SIG-M5 treated with dmso at 0.1 percent for 504 hours (cell line): ENCODE data around the gene LYPD6B.

Source experiments
- DNase-seq: peaks from one replicate; lab custom pipeline; 2025; ENCODE audit not compliant: unreplicated experiment; lab: John Stamatoyannopoulos, UW

LYPD6B gene

GRCh38 chr2:149037851-149038250 is 648 bp upstream of the LYPD6B start:
- peak; percentile 8 for DNase-seq

- DNase-seq: no peak
Measured at GRCh38 chr2:149039213-149039724, 770 bp downstream of the LYPD6B start.

DNA sequence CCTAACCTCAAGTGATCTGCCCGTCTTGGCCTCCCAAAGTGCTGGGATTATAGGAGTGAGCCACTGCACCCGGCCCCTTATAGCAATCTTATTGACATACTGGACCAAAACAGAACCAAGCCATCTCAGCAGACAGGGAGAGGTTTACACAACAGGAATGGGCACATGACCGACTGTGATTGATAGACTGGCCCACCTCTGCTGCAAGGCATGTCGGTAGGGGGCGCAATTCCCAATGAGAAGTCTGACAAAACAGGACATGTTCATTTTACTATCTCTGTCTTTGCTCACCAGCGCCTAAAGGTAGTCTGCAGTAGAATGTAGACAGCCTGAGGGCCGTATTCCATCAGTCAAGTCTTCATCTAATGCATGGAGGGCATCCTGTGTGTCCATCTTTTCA is 2.0 kb downstream of the LYPD6B start:
- peak; percentile 21 for DNase-seq

DNA sequence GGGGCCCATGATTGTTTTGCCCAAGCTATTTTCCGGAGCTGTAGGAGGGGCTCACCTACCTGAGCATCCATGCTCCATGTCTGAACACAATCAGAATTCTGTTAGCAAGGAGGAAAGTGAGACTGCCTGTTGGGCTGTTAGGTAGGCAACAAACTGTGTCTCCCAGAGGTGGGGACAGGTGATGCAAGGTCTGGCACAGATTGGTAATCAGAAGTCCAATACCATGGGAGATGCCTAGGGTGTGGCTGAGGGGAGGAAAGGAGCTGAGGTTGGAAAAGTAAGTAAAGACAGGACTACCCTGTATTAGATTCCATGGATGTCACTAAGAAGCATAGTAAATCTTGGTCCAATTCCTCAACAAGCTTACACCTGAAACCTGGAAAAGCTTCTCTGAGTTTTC is 3.0 kb downstream of the LYPD6B start:
- DNase-seq: no peak

DNA sequence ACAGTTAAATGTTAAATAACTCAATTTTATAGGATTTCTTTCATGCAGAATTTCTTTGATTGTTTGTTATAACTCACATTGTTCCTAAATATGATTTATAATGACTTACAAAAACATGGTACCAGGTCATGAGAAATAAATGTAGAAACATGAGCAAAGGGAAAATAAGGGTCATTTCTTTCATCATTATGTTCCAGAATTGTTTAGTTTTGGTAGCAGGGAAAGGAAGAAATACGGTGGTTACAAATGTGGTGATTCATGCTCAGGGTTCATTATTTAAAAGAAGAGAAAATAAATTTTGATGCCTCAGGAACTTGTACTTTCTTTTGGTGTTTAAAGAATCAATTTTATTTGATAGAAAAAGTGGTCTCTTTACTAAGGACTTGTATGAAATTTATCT is 4.4 kb downstream of the LYPD6B start:
- no peak for DNase-seq

GRCh38 chr2:149044500-149044899 is 6.0 kb downstream of the LYPD6B start:
- DNase-seq: no peak

- no peak for DNase-seq
Measured at GRCh38 chr2:149047118-149047517, 8.6 kb downstream of the LYPD6B start.

DNA sequence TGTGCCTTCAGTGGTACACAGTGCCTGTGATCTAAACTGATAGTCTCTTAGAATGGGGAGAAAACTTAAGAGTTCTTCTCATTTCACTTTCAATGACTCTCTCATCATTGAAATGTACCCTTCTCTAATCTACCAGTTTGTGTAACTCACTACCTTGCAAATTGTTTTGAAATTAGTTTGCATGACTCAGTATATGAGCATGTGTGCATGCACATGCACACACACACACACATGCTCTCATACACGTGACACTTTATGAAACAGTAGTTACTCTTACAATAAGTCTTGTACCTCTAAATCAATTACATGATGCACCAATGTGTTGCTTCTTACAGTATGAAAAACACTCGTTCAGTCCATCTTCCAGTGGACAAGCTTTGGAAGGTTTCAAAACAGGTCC is 10.6 kb downstream of the LYPD6B start:
- no peak for DNase-seq

DNA sequence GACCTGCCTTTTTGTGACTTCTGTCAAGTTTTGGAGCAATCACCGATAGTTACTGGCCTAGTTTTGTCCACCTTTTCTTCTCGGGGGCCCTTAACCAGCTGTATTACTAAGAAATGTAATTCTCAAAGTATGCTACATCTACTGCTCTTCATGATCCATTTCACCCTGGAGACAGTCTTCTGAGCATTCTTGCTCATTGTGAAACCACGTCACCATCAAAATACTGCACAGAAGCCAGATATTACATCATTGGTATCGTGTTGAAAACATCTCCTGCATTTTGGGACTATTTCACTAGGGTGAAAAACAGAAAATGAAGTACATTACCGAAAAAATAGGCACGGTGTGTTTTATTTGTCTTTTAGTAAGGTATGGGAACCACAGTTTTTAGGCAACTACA is 11.7 kb downstream of the LYPD6B start:
- DNase-seq: peak; percentile 34

DNA sequence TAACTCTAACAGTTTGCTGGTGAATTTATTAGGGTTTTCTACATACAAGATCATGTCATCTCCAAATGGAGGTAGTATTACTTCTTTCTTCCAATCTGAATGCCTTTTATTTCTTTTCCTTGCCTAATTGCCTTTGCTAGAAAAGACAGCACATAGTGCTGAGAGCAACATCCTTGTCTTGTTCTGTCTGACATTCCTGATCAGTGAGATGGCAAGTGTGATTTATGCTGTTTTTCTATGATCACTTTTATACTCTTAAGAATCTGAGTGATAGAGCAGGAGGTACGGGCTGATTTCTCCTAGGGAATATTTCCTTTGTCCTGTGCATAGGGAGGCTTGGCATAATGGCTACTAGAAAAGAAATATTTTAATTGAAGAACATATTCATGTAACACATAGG is 17.3 kb downstream of the LYPD6B start:
- DNase-seq: no peak

DNA sequence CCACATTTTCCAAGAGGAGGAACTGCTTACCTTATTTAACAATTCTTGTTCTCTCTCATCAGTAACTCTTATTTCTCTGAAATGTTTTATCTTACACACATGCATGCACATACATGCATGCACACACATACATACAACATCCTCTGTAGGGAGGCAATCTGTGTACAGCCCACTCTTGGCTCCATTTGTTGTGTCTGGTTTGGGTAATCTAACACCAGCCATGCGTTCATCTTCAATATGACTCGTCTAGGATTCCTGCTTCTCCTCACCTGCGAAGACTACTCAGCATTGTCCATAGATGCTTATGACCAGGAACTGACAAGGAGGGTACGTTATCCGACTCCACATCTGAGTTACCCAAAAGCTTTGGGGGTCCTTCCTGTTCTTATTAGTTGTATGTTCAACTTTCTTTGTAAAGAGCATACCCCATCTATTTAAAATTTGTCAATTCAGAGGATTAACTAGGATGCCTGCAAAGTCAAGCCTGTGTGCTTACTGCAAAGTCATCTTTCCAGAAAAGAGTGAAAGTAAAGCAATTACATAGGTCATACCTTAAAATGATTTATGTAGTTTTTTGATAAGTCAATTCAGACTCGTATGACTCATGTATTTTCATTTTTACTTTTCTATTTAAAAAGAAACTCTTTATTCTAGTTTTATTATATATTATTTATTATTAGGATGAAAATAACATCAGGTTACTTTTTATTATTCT is 18.2 kb downstream of the LYPD6B start:
- no peak for DNase-seq

DNA sequence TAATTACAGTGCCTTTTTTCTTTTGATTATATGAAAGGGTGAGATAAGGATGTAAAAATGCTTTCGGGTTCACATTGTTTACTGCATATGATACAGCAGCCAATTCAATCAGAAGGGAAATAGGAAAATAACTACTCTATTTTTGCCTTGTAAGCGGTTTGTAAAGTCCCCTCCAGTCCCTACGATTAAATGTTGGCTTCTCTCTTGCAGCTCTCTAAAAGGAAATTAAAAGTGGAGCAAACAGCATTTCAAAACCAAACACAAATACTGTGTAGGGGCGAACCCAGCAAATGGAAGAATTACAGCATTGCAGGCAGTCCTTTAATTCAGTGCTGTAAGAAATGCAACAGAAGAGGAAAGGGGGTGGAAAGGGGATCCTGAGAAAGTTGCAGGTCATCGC is 18.9 kb downstream of the LYPD6B start:
- no peak for DNase-seq

DNA sequence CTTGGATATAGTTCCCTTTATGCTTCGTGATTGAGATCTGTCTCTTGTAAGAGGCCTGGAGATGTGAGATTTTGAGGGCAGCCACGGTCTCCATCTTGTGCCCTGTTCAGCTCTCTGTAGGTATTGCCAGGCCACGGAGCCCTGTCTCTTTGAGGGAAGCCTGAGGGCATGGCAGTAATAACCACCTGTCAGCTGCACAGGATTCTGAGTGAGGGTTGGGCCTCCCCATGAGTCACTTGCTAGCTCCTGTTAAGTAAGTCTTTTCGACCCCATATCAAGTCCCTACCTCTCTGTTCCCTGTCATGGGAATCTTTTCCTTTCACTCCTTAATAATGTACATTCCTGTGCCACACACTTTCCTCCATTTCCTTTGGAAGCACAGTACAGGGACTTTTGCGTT is 20.4 kb downstream of the LYPD6B start:
- DNase-seq: no peak

DNA sequence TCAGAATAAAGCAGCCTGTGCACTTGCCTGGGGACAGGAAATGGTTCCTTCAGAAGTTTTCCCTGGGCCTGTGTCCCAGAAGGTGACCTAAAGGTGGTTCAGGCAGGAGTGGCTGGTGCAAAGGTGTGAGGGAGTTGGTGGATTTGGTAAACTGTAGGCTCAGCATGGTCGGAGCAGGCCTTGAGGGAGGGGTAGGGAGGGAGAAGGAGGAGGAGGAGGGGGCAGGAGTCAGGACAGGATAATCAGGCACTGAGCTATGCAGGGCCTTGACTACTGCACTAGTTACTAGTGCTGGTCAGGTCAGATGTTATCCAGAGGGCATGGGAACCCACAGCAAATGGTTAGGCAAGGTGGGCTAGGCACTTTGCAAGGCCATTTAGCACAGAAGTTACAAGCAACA is 21.3 kb downstream of the LYPD6B start:
- no peak for DNase-seq

DNA sequence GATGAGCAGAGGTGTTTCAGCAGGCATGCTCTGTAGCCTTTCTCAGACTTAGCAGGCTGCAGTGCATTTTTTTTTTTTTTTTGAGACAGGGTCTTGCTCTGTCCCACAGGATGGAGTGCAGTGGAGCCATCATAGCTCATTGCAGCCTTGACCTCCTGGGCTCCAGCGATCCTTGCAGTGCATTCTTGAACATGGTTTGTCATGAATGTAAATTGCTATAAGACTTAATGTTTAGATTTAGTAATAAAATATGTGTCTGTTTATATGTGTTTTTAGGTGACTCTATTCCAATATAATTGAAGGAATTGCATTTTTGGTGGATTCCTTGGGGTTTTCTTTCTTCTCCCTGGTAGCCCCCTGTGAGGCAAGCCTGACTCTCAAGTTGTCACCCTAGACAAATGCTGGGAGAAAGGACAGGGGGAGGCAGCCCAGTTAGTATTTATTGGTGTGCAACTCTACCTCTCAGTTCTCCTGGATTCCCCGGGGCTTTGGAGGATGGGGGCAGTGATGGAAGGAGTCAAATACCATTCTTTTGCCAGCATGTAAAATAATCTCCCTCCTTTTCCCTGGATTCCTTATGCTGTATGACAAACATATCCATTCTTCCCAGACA is 22.7 kb downstream of the LYPD6B start:
- no peak for DNase-seq

- DNase-seq: no peak
Measured at GRCh38 chr2:149062531-149062930, 24.0 kb downstream of the LYPD6B start.

DNA sequence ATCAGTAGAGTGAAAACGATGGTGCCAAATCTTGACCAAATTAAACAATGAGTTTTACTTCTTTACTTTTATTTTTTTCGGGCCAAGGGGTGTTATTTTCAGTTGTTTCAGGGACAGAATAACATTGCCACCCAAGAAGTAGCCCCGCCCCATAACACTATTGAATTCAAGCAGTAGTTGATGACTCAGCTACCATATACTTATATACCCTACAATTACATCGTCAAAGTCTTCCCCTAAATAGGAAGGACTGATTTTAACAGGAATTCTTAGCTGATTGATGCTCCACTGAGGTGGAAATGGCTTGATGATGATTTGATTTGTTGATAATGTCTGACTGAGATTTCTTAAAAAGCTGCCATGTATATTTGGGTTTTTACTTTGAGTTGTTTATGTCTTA is 24.7 kb downstream of the LYPD6B start:
- no peak for DNase-seq

- DNase-seq: no peak
Measured at GRCh38 chr2:149064365-149064841, 25.9 kb downstream of the LYPD6B start.

DNA sequence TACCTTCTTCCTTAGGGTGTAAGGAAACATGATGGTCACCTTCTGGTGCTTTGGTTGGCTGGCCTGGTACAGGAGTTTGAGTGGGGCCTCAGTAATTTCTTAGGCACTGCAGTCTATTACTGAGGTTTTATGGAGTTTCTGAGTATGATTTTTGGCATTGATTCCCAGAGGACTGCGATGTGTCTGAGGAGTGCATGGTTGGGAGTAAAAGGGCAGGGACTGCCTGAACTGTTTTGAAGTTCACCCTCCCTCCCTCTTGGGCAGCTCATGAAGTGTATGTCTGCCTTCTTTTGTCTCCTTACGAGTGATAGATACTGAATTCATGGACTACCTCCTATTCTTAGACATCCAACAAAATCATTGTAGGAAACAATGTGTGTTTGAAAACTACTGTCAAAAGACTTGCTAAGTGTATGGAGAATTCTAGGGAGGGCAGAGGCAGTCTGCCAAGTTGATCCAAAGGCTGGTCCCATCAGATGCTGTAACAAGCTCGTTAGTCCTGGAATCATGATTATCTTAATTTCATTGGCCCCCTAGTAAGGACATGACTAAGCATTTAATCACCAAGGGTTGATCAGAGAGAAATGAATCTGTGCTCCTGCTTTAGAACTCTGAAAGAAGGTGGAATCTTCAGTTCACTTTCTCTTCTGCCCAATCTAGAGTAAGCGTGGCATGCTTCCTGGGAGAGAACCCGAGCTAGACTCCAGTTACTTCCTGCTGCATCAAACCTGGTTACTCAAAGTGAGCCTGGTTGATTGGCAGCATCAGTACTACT is 26.5 kb downstream of the LYPD6B start:
- no peak for DNase-seq

- no peak for DNase-seq
Measured at GRCh38 chr2:149068225-149068995, 29.9 kb downstream of the LYPD6B start.
